GM12878 (cell line): ENCODE results near the gene CD163L1. TPM values are rescaled to one million over a fixed set of nuclear protein-coding genes. Genes with fewer than 3 reads are reported as not detected.

ENCODE experiments used
- ATAC-seq: fragments of 200-7000 bp; cut with Tn5 transposase; 3 replicates; pipeline ENCODE4 v1.9.1; 2020; ENCODE audit warnings: mild to moderate bottlenecking, moderate library complexity
- BruUV-seq: library from RNA; stranded (reverse); fragments of 400-500 nt; replicated peaks from 2 replicates; lab custom pipeline; 2021; lab: Mats Ljungman, UMichigan
- CTCF ChIA-PET: fragments of 300-600 bp; sonication (Branson Sonifier 250); formaldehyde crosslinking; extraction: SDS; loops from one replicate; lab custom pipeline; 2021; ENCODE audit warnings: inconsistent platforms; lab: Yijun Ruan, JAX
- POLR2A ChIA-PET: fragments of 350-600 bp; formaldehyde crosslinking; extraction: SDS; loops from one replicate; lab custom pipeline; 2021; ENCODE audit warnings: inconsistent platforms; lab: Charles Lee
- RAD21 ChIA-PET: fragments of 300-600 bp; sonication (Branson Sonifier 250); formaldehyde crosslinking; loops from one replicate; lab custom pipeline; 2023; ENCODE audit warnings: antibody characterized with exemption; ENCODE audit not compliant: unreplicated experiment; lab: Charles Lee
- SMC1A ChIA-PET: fragments of 300-600 bp; sonication (Branson Sonifier 250); formaldehyde crosslinking; loops from one replicate; lab custom pipeline; 2023; ENCODE audit not compliant: unreplicated experiment, uncharacterized antibody; lab: Charles Lee
- DNase-seq: peaks from one replicate; pipeline ENCODE4 v3.0.0-alpha.2; 2011; ENCODE audit warnings: low read depth, low spot score
- FAIRE-seq: peaks from 3 replicates; lab custom pipeline; 2011; peaks lifted over from hg19 to GRCh38; lab: Jason Lieb, UNC
- H2AFZ ChIP-seq: 2 replicates; pipeline ENCODE4 v1.6.0; 2011; ENCODE audit warnings: low read depth, low read length, control low read depth; ENCODE audit not compliant: control insufficient read depth
- H3K27ac ChIP-seq: 2 replicates; pipeline ENCODE4 v1.5.1; 2011; ENCODE audit warnings: control low read depth; ENCODE audit not compliant: control insufficient read depth, insufficient read depth
- H3K27me3 ChIP-seq, 2 experiments: replicated peaks in 1 of 2; 2 replicates each; pipeline versions ENCODE4 v1.6.0 to v1.6.1; 2011; ENCODE audit warnings: low read length in 1 of 2; ENCODE audit not compliant: control insufficient read depth in 2 of 2, insufficient read depth in 2 of 2
- H3K36me3 ChIP-seq, 2 experiments: 2 replicates each; pipeline ENCODE4 v1.5.1; 2011; ENCODE audit warnings: low read length in 1 of 2; ENCODE audit not compliant: control insufficient read depth in 2 of 2, insufficient read depth in 2 of 2
- H3K4me1 ChIP-seq: 2 replicates; pipeline ENCODE4 v1.6.1; 2011; ENCODE audit warnings: mild to moderate bottlenecking, low read length, moderate library complexity, mixed read lengths; ENCODE audit not compliant: control insufficient read depth, insufficient read depth
- H3K4me2 ChIP-seq: 2 replicates; pipeline ENCODE4 v1.6.0; 2011; ENCODE audit warnings: control low read depth; ENCODE audit not compliant: control insufficient read depth, insufficient read depth
- H3K4me3 ChIP-seq: fragments of 200-600 bp; sonication (generic); 2 replicates; pipeline ENCODE4 v1.5.1; 2016
- H3K79me2 ChIP-seq: 2 replicates; pipeline ENCODE4 v1.6.0; 2011; ENCODE audit warnings: low read length; ENCODE audit not compliant: control insufficient read depth, insufficient read depth
- H3K9ac ChIP-seq: 2 replicates; pipeline ENCODE4 v1.8.0; 2011; ENCODE audit warnings: low read length, control low read depth, mixed read lengths; ENCODE audit not compliant: control insufficient read depth, insufficient read depth
- H3K9me3 ChIP-seq: replicated peaks from 3 replicates; pipeline ENCODE4 v1.5.1; 2011; ENCODE audit warnings: mild to moderate bottlenecking, low read length; ENCODE audit not compliant: control insufficient read depth, insufficient read depth
- H4K20me1 ChIP-seq: 2 replicates; pipeline ENCODE4 v1.6.0; 2011; ENCODE audit not compliant: control insufficient read depth, insufficient read depth
- ATF7 ChIP-seq: fragments of 450-650 bp; IDR thresholded peaks from 2 replicates; pipeline ENCODE4 v1.6.1; 2016; ENCODE audit warnings: low read depth, mild to moderate bottlenecking
- BACH1 ChIP-seq: fragments of 450-650 bp; IDR thresholded peaks from 2 replicates; pipeline ENCODE4 v1.6.1; 2017; ENCODE audit warnings: mild to moderate bottlenecking, borderline replicate concordance
- GABPA ChIP-seq: IDR thresholded peaks from 2 replicates; pipeline ENCODE4 v1.6.1; 2014; ENCODE audit warnings: antibody characterized with exemption, low read depth, mild to moderate bottlenecking, inconsistent platforms
- IKZF2 ChIP-seq, 2 experiments: fragments of 450-650 bp; IDR thresholded peaks; 2 replicates each; pipeline ENCODE4 v1.6.1; 2017; ENCODE audit warnings: mild to moderate bottlenecking in 2 of 2, moderate library complexity in 2 of 2
- KLF5 ChIP-seq: fragments of 450-650 bp; IDR thresholded peaks from 2 replicates; pipeline ENCODE4 v1.6.1; 2014; ENCODE audit warnings: mild to moderate bottlenecking; ENCODE audit not compliant: partially characterized antibody
- PAX8 ChIP-seq: fragments of 450-650 bp; IDR thresholded peaks from 2 replicates; pipeline ENCODE4 v1.6.1; 2017; ENCODE audit warnings: mild to moderate bottlenecking, moderate library complexity
- RBBP5 ChIP-seq: fragments of 200-600 bp; sonication (generic); conservative IDR thresholded peaks from 2 replicates; pipeline ENCODE4 v1.6.1; 2016
- SPI1 ChIP-seq: IDR thresholded peaks from 2 replicates; pipeline ENCODE4 v1.6.1; 2011; ENCODE audit warnings: low read depth, mild to moderate bottlenecking, low read length, moderate library complexity, borderline replicate concordance; ENCODE audit not compliant: insufficient read depth
- TAF1 ChIP-seq: IDR thresholded peaks from 2 replicates; pipeline ENCODE4 v1.6.1; 2011; ENCODE audit warnings: mild to moderate bottlenecking, low read depth, low read length, borderline replicate concordance
- TCF12 ChIP-seq: IDR thresholded peaks from 2 replicates; pipeline ENCODE4 v1.6.1; 2011; ENCODE audit warnings: low read depth, mild to moderate bottlenecking, low read length
- ZZZ3 ChIP-seq: IDR thresholded peaks from 2 replicates; pipeline ENCODE4 v1.6.1; 2011; ENCODE audit warnings: low read depth; ENCODE audit not compliant: control insufficient read depth, insufficient read length
- WGBS: methylation state at CpG from one replicate; pipeline ENCODE4 v1.1.6; 2016; ENCODE audit warnings: low lambda C conversion rate; ENCODE audit not compliant: insufficient replicate concordance, insufficient coverage; ENCODE audit errors: missing lambda C conversion rate; 5-methylcytosine and 5-hydroxymethylcytosine counted together
- in situ Hi-C: fragments of 300-500 bp; cut with MboI; formaldehyde crosslinking; loops from 9 replicates; pipeline ENCODE4 v1.14.3; 2018; ENCODE audit warnings: mixed read lengths
- intact Hi-C: fragments of 100-400 bp; cut with micrococcal nuclease; formaldehyde crosslinking; loops from one replicate; pipeline ENCODE4 v1.14.2; 2022; ENCODE audit not compliant: unreplicated experiment
- polyA plus RNA-seq, 11 experiments: library from polyadenylated mRNA; depleted of rRNA in 4 of 11; unstranded in 6 of 11; stranded (reverse) in 5 of 11; fragments of >200 nt; fragmentation: Nextera tagmentation in 4 of 11; fragmentation: Illumina TruSeq in 1 of 11; extraction: Ambion mirVana in 4 of 11; extraction: Trizol in 1 of 11; gene quantifications; 1 replicate in 1 of 11; 2 replicates in 10 of 11; pipeline versions ENCODE4 v1.2.1 to v1.2.3, GENCODE V29; 2011 to 2016; ENCODE audit warnings: inconsistent platforms in 2 of 11, missing spikeins in 2 of 11, low read depth in 1 of 11
- total RNA-seq, 4 experiments: library from RNA; depleted of rRNA in 3 of 4; stranded (reverse); fragments of >200 nt in 3 of 4; fragmentation: Illumina TruSeq in 1 of 4; extraction: Trizol in 1 of 4; gene quantifications; 2 replicates each; pipeline versions ENCODE4 v1.2.1 to v1.2.3, GENCODE V29; 2013 to 2021
- TF ChIP-seq, protein P1 (sequence below): IDR thresholded peaks from 2 replicates; pipeline ENCODE4 v1.6.1; 2011; ENCODE audit warnings: low read depth, mild to moderate bottlenecking, low read length, moderate library complexity, borderline replicate concordance; ENCODE audit errors: extremely low read depth
- TF ChIP-seq, protein P2 (sequence below): IDR thresholded peaks from 2 replicates; pipeline ENCODE4 v1.6.1; 2012; ENCODE audit warnings: mild to moderate bottlenecking, low read depth, low read length
- TF ChIP-seq, protein P3 (sequence below): fragments of 450-650 bp; formaldehyde crosslinking; IDR thresholded peaks from 2 replicates; pipeline ENCODE4 v1.4.0; 2022; ENCODE audit warnings: mild to moderate bottlenecking, moderate library complexity
- TF ChIP-seq, protein P4 (sequence below): fragments of 450-650 bp; IDR thresholded peaks from 2 replicates; pipeline ENCODE4 v1.6.1; 2017; ENCODE audit warnings: mild to moderate bottlenecking, low read depth, inconsistent platforms; ENCODE audit not compliant: poor library complexity, severe bottlenecking

The CD163L1 gene
- total and polyA plus RNA-seq, 10 of the 15 experiments (the other 5 are each of a cell fraction or from before 2014, with no cell fraction given): 0.49 to 2.9 (median 1.6) TPM; not detected in 1

DNA sequence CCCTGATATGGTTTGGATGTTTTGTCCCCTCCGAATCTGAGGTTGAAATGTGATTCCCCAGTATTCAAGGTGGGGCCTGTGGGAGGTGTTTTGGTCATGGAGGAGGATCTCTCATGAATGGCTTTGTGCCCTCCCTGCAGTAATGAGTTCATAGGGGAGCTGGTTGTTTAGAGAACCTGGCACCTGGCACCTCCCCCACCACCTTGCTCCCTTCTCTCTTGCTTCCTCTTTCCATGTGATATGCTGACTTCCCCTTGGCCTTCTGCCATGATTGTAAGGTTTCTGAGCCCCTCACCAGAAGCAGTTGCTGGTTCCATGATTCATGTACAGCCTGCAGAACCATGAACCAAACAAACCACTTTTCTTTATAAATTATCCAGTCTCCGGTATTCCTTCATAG is 32.6 kb downstream of the CD163L1 start:
- in situ Hi-C loops: no loop called here
- H3K9me3 ChIP-seq: no peaks in the 10 kb centered on the region
- DNase-seq (no peak), FAIRE-seq (no peak), ATAC-seq (no peak)
- no peak overlapping the region for H3K4me3 ChIP-seq
- no peaks in the 10 kb centered on the region for H3K4me1 ChIP-seq
- TF ChIP-seq, protein P1, sequence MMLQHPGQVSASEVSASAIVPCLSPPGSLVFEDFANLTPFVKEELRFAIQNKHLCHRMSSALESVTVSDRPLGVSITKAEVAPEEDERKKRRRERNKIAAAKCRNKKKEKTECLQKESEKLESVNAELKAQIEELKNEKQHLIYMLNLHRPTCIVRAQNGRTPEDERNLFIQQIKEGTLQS: no peak
- TF ChIP-seq BACH1: no peak
- TF ChIP-seq GABPA: no peak
- TF ChIP-seq, protein P2, sequence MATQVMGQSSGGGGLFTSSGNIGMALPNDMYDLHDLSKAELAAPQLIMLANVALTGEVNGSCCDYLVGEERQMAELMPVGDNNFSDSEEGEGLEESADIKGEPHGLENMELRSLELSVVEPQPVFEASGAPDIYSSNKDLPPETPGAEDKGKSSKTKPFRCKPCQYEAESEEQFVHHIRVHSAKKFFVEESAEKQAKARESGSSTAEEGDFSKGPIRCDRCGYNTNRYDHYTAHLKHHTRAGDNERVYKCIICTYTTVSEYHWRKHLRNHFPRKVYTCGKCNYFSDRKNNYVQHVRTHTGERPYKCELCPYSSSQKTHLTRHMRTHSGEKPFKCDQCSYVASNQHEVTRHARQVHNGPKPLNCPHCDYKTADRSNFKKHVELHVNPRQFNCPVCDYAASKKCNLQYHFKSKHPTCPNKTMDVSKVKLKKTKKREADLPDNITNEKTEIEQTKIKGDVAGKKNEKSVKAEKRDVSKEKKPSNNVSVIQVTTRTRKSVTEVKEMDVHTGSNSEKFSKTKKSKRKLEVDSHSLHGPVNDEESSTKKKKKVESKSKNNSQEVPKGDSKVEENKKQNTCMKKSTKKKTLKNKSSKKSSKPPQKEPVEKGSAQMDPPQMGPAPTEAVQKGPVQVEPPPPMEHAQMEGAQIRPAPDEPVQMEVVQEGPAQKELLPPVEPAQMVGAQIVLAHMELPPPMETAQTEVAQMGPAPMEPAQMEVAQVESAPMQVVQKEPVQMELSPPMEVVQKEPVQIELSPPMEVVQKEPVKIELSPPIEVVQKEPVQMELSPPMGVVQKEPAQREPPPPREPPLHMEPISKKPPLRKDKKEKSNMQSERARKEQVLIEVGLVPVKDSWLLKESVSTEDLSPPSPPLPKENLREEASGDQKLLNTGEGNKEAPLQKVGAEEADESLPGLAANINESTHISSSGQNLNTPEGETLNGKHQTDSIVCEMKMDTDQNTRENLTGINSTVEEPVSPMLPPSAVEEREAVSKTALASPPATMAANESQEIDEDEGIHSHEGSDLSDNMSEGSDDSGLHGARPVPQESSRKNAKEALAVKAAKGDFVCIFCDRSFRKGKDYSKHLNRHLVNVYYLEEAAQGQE: no peak
- no peak for TF ChIP-seq ZZZ3
- TF ChIP-seq KLF5: no peak
- no peak for TF ChIP-seq ATF7
- TF ChIP-seq, protein P3, sequence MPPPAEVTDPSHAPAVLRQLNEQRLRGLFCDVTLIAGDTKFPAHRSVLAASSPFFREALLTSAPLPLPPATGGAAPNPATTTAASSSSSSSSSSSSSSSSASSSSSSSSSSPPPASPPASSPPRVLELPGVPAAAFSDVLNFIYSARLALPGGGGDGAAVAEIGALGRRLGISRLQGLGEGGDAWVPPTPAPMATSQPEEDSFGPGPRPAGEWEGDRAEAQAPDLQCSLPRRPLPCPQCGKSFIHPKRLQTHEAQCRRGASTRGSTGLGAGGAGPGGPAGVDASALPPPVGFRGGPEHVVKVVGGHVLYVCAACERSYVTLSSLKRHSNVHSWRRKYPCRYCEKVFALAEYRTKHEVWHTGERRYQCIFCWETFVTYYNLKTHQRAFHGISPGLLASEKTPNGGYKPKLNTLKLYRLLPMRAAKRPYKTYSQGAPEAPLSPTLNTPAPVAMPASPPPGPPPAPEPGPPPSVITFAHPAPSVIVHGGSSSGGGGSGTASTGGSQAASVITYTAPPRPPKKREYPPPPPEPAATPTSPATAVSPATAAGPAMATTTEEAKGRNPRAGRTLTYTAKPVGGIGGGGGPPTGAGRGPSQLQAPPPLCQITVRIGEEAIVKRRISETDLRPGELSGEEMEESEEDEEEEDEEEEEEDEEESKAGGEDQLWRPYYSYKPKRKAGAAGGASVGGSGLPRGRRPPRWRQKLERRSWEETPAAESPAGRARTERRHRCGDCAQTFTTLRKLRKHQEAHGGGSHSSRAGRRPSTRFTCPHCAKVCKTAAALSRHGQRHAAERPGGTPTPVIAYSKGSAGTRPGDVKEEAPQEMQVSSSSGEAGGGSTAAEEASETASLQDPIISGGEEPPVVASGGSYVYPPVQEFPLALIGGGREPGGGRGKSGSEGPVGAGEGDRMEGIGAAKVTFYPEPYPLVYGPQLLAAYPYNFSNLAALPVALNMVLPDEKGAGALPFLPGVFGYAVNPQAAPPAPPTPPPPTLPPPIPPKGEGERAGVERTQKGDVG (CRISPR knock-in tag): no peak
- TF ChIP-seq, protein P4, sequence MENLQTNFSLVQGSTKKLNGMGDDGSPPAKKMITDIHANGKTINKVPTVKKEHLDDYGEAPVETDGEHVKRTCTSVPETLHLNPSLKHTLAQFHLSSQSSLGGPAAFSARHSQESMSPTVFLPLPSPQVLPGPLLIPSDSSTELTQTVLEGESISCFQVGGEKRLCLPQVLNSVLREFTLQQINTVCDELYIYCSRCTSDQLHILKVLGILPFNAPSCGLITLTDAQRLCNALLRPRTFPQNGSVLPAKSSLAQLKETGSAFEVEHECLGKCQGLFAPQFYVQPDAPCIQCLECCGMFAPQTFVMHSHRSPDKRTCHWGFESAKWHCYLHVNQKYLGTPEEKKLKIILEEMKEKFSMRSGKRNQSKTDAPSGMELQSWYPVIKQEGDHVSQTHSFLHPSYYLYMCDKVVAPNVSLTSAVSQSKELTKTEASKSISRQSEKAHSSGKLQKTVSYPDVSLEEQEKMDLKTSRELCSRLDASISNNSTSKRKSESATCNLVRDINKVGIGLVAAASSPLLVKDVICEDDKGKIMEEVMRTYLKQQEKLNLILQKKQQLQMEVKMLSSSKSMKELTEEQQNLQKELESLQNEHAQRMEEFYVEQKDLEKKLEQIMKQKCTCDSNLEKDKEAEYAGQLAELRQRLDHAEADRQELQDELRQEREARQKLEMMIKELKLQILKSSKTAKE: no peak
- TF ChIP-seq TCF12: no peak
- TF ChIP-seq RBBP5: no peak
- TF ChIP-seq IKZF2 (IDR thresholded peaks at IDR 0.05): no peak
- no peak for TF ChIP-seq PAX8
- TF ChIP-seq TAF1: no peak
- no peak for TF ChIP-seq SPI1
- CTCF ChIA-PET: no interaction called here
- WGBS: 20% methylated on average over 2 of the region's 2 CpGs
- no peaks in the 10 kb centered on the region for H4K20me1 ChIP-seq
- H3K79me2 ChIP-seq: no peaks in the 10 kb centered on the region
- no peak overlapping the region for H2AFZ ChIP-seq
- intact Hi-C loops: no loop called here
- RAD21 ChIA-PET: no interaction called here
- POLR2A ChIA-PET: no interaction called here
- H3K9ac ChIP-seq: no peak overlapping the region
- no peaks in the 10 kb centered on the region for H3K36me3 ChIP-seq
- H3K4me2 ChIP-seq: no peak overlapping the region
- H3K27ac ChIP-seq: no peak overlapping the region
- BruUV-seq: no TSS peak
- H3K27me3 ChIP-seq: peaks cover 0 to 2% of the 10 kb centered on the region in 2 experiments; a peak in 1 of 4 replicates
- SMC1A ChIA-PET: interaction anchor here (0.6 kb wide), 1 partner anchor 57 kb away, joined by 3 read pairs; no protein-coding TSS in a partner anchor
